K562 (cell line): ENCODE measurements around the gene SPTBN4. TPM values are rescaled to one million over a fixed set of nuclear protein-coding genes. Genes with fewer than 3 reads are reported as not detected.

Source experiments
- ARID3A ChIP-seq: IDR thresholded peaks from 2 replicates; pipeline ENCODE4 v1.6.1; 2012; ENCODE audit warnings: low read depth, low read length, improper control_type of control experiment, borderline replicate concordance
- ASH1L ChIP-seq: fragments of 450-650 bp; IDR thresholded peaks from 2 replicates; pipeline ENCODE4 v1.6.1; 2018; ENCODE audit warnings: borderline replicate concordance, mild to moderate bottlenecking, low read depth; ENCODE audit not compliant: partially characterized antibody
- BHLHE40 ChIP-seq: IDR thresholded peaks from 2 replicates; pipeline ENCODE4 v1.6.1; 2011; ENCODE audit warnings: low read length, improper control_type of control experiment
- E2F6 ChIP-seq, 2 experiments: IDR thresholded peaks; 2 replicates each; pipeline ENCODE4 v1.6.1; 2011; ENCODE audit warnings: borderline replicate concordance in 1 of 2, control low read depth in 1 of 2, low read depth in 1 of 2, low read length in 1 of 2, mild to moderate bottlenecking in 1 of 2, mixed read lengths in 1 of 2, moderate library complexity in 1 of 2; ENCODE audit not compliant: insufficient read depth in 1 of 2, insufficient read length in 1 of 2, poor library complexity in 1 of 2, severe bottlenecking in 1 of 2; ENCODE audit errors: extremely low read depth in 1 of 2
- ETS2 ChIP-seq: IDR thresholded peaks from 2 replicates; pipeline ENCODE4 v1.6.1; 2016; ENCODE audit warnings: borderline replicate concordance, missing genetic modification characterization, mild to moderate bottlenecking, moderate library complexity, missing compliant biosample characterization; ENCODE audit not compliant: poor library complexity, severe bottlenecking
- FOXA3 ChIP-seq, 2 experiments: fragments of 450-650 bp in 1 of 2; sonication (generic) in 1 of 2; formaldehyde crosslinking; IDR thresholded peaks in 1 of 2; conservative IDR thresholded peaks in 1 of 2; 2 replicates each; pipeline versions ENCODE4 v1.4.0 to v1.8.0; 2020 to 2022; ENCODE audit warnings: mild to moderate bottlenecking in 2 of 2, missing genetic modification reagents in 1 of 2
- HMGXB4 ChIP-seq: sonication (generic); formaldehyde crosslinking; IDR thresholded peaks from 2 replicates; pipeline ENCODE4 v1.8.1; 2023; ENCODE audit warnings: mild to moderate bottlenecking, missing genetic modification reagents
- HNRNPLL ChIP-seq: fragments of 200-400 bp; formaldehyde crosslinking; IDR thresholded peaks from 2 replicates; pipeline ENCODE4 v1.6.1; 2017; ENCODE audit warnings: low read length, low read depth, mild to moderate bottlenecking; ENCODE audit not compliant: poor library complexity, severe bottlenecking
- NFYB ChIP-seq: IDR thresholded peaks from 2 replicates; pipeline ENCODE4 v1.6.1; 2011; ENCODE audit warnings: mild to moderate bottlenecking, moderate library complexity; ENCODE audit not compliant: insufficient read length; ENCODE audit errors: extremely low read depth
- PCBP2 ChIP-seq: fragments of 200-400 bp; formaldehyde crosslinking; IDR thresholded peaks from 2 replicates; pipeline ENCODE4 v1.6.1; 2018; ENCODE audit warnings: low read length, low read depth, mild to moderate bottlenecking, moderate library complexity; ENCODE audit not compliant: poor library complexity, severe bottlenecking
- PML ChIP-seq: IDR thresholded peaks from 2 replicates; pipeline ENCODE4 v1.6.1; 2012; ENCODE audit warnings: low read length, inconsistent platforms
- RUNX1 ChIP-seq: sonication (generic); IDR thresholded peaks from 2 replicates; pipeline ENCODE4 v1.6.1; 2016; ENCODE audit warnings: antibody characterized with exemption, low read depth
- SAP30 ChIP-seq: fragments of 200-600 bp; sonication (generic); IDR thresholded peaks from 2 replicates; pipeline ENCODE4 v1.6.1; 2012; ENCODE audit warnings: borderline replicate concordance, low read depth, mild to moderate bottlenecking, moderate library complexity, low read length, control low read depth, inconsistent platforms; ENCODE audit not compliant: insufficient read depth, poor library complexity, severe bottlenecking
- TAL1 ChIP-seq: fragments of 450-650 bp; IDR thresholded peaks from 2 replicates; pipeline ENCODE4 v1.6.1; 2016; ENCODE audit warnings: mild to moderate bottlenecking
- ZNF143 ChIP-seq: sonication (generic); formaldehyde crosslinking; IDR thresholded peaks from 2 replicates; pipeline ENCODE4 v1.9.0; 2022; ENCODE audit warnings: mild to moderate bottlenecking, missing genetic modification reagents
- ZNF277 ChIP-seq: fragments of 250-450 bp; sonication (Bioruptor Pico); IDR thresholded peaks from 2 replicates; pipeline ENCODE4 v1.8.0; 2022; ENCODE audit warnings: inconsistent platforms, mild to moderate bottlenecking, moderate library complexity, borderline replicate concordance
- ZNF512 ChIP-seq: IDR thresholded peaks from 2 replicates; pipeline ENCODE4 v1.6.1; 2016; ENCODE audit warnings: missing genetic modification characterization, missing compliant biosample characterization
- polyA plus RNA-seq, 8 experiments: library from polyadenylated mRNA; depleted of rRNA in 4 of 8; stranded (reverse) in 5 of 8; unstranded in 3 of 8; fragments of >200 nt; fragmentation: Nextera tagmentation in 2 of 8; fragmentation: Illumina TruSeq in 1 of 8; extraction: Ambion mirVana in 2 of 8; extraction: Trizol in 1 of 8; gene quantifications; 2 replicates each; pipeline versions ENCODE4 v1.2.1 to v1.2.3, GENCODE V29; 2011 to 2014; ENCODE audit warnings: inconsistent platforms in 1 of 8, missing spikeins in 1 of 8
- total RNA-seq, 7 experiments: library from RNA; depleted of rRNA in 6 of 7; stranded (reverse); fragments of >200 nt in 6 of 7; fragmentation: Illumina TruSeq in 2 of 7; extraction: Trizol in 2 of 7; gene quantifications; 2 replicates each; pipeline versions ENCODE4 v1.2.1 to v1.2.3, GENCODE V29; 2011 to 2021; ENCODE audit warnings: low replicate concordance in 1 of 7

The SPTBN4 gene
- total and polyA plus RNA-seq, 9 of the 15 experiments (the other 6 are each of a cell fraction or from before 2014, with no cell fraction given) = 0.01 to 1.5 (median 0.86) TPM

GRCh38 chr19:40443131-40443999 is 23.4 kb upstream of the SPTBN4 start (continued):
- TF ChIP-seq HNRNPLL (peak; percentile 49), BHLHE40 (no peak), NFYB (no peak), ASH1L (peak; percentile 22), SAP30 (peak; percentile 65), TAL1 (no peak), FOXA3 (CRISPR knock-in tag; conservative IDR thresholded peaks at IDR 0.05 in 1 of 2, IDR thresholded peaks at IDR 0.05 in 1 of 2) (0 out of 4 replicates have a peak, but pooled peaks of 1 of the 2 experiments have one; percentile 15), HMGXB4 (CRISPR knock-in tag) (no peak), PCBP2 (no peak), ZNF277 (CRISPR knock-in tag) (no peak), ZNF512 (tag) (no peak), PML (no peak), ZNF143 (CRISPR knock-in tag) (peak; percentile 93), ARID3A (no peak), RUNX1 (no peak), ETS2 (tag) (no peak), E2F6 (IDR thresholded peaks at IDR 0.05; ENCODE audit: borderline replicate concordance in 1 of 2, extremely low read depth in 1 of 2, insufficient read depth in 1 of 2, insufficient read length in 1 of 2, low read depth in 1 of 2, low read length in 1 of 2, poor library complexity in 1 of 2, severe bottlenecking in 1 of 2) (no peak)
